DND-41 (cell line): ENCODE results near the gene BAG5.

Source experiments
- ATAC-seq: fragments of 200-7000 bp; cut with Tn5 transposase; 3 replicates; pipeline ENCODE4 v1.9.1; 2021; ENCODE audit warnings: low read depth; ENCODE audit not compliant: insufficient read depth
- DNase-seq: peaks from one replicate; pipeline ENCODE4 v3.0.0-alpha.2; 2020
- H2AFZ ChIP-seq: 2 replicates; pipeline ENCODE4 v1.6.0; 2012; ENCODE audit warnings: low read depth, low read length
- H3K27ac ChIP-seq: 2 replicates; pipeline ENCODE4 v1.5.1; 2012; ENCODE audit warnings: low read length, inconsistent platforms
- H3K27me3 ChIP-seq: fragments of 200-600 bp; sonication (generic); 2 replicates; pipeline ENCODE4 v1.6.0; 2012; ENCODE audit warnings: low read length, mild to moderate bottlenecking, inconsistent platforms; ENCODE audit not compliant: insufficient read depth, poor library complexity
- H3K36me3 ChIP-seq: 2 replicates; pipeline ENCODE4 v1.5.1; 2012; ENCODE audit warnings: low read length, inconsistent platforms; ENCODE audit not compliant: insufficient read depth
- H3K4me1 ChIP-seq: 2 replicates; pipeline ENCODE4 v1.5.1; 2012; ENCODE audit warnings: mild to moderate bottlenecking, low read length; ENCODE audit not compliant: insufficient read depth
- H3K4me2 ChIP-seq: 2 replicates; pipeline ENCODE4 v1.6.0; 2012; ENCODE audit warnings: mild to moderate bottlenecking, moderate library complexity, low read length, inconsistent platforms; ENCODE audit not compliant: insufficient read depth
- H3K4me3 ChIP-seq, 2 experiments: fragments of 200-600 bp in 1 of 2; shearing (Covaris generic) in 1 of 2; 2 replicates each; pipeline ENCODE4 v1.5.1; 2012 to 2016; ENCODE audit warnings: inconsistent platforms in 2 of 2, low read length in 2 of 2, mild to moderate bottlenecking in 2 of 2, low read depth in 1 of 2, moderate library complexity in 1 of 2
- H3K79me2 ChIP-seq: 2 replicates; pipeline ENCODE4 v1.6.0; 2012; ENCODE audit warnings: low read length, inconsistent platforms; ENCODE audit not compliant: insufficient read depth
- H3K9ac ChIP-seq: 2 replicates; pipeline ENCODE4 v1.6.0; 2012; ENCODE audit warnings: low read depth, mild to moderate bottlenecking, inconsistent platforms, low read length, moderate library complexity
- H3K9me3 ChIP-seq: 2 replicates; pipeline ENCODE4 v1.5.1; 2012; ENCODE audit warnings: low read length, moderate library complexity, mild to moderate bottlenecking, inconsistent platforms; ENCODE audit not compliant: insufficient read depth, severe bottlenecking
- H4K20me1 ChIP-seq: 2 replicates; pipeline ENCODE4 v1.6.0; 2012; ENCODE audit warnings: low read length; ENCODE audit not compliant: insufficient read depth
- CTCF ChIP-seq: IDR thresholded peaks from 2 replicates; pipeline ENCODE4 v1.5.1; 2012; ENCODE audit warnings: borderline replicate concordance, low read length, moderate library complexity, mild to moderate bottlenecking; ENCODE audit not compliant: poor library complexity, severe bottlenecking; ENCODE audit errors: extremely low read depth
- EZH2 ChIP-seq: IDR thresholded peaks from 3 replicates; pipeline ENCODE4 v1.6.1; 2012; ENCODE audit warnings: borderline replicate concordance, low read depth, mild to moderate bottlenecking, moderate library complexity, low read length, inconsistent platforms; ENCODE audit not compliant: severe bottlenecking

Gene BAG5

GRCh38 chr14:103552846-103553210 lies 9.6 kb downstream of the BAG5 start:
- Histone ChIP-seq H3K9ac (no peak overlapping the region), H3K4me2 (no peak overlapping the region), H4K20me1 (peaks cover 48% of the 10 kb centered on the region), H3K79me2 (peaks cover 24% of the 10 kb centered on the region), H3K4me3 (no peak overlapping the region), H2AFZ (no peak overlapping the region), H3K36me3 (peaks cover 6% of the 10 kb centered on the region), H3K4me1 (no peaks in the 10 kb centered on the region), H3K27ac (no peak overlapping the region), H3K27me3 (no peaks in the 10 kb centered on the region), H3K9me3 (no peaks in the 10 kb centered on the region)
- ATAC-seq (no peak), DNase-seq (no peak)
- no peak for TF ChIP-seq CTCF
- no peak for TF ChIP-seq EZH2

- H3K9ac ChIP-seq: no peak overlapping the region
- ATAC-seq (no peak), DNase-seq (no peak)
- no peak overlapping the region for H3K27ac ChIP-seq
- H4K20me1 ChIP-seq: peaks cover 51% of the 10 kb centered on the region
- H3K9me3 ChIP-seq: no peaks in the 10 kb centered on the region
- H3K4me1 ChIP-seq: no peaks in the 10 kb centered on the region
- no peaks in the 10 kb centered on the region for H3K27me3 ChIP-seq
- peaks cover 18% of the 10 kb centered on the region; the same call in 1 of the 2 replicates for H3K79me2 ChIP-seq
- no peak for TF ChIP-seq EZH2
- no peak for TF ChIP-seq CTCF
- H3K36me3 ChIP-seq: peaks cover 3% of the 10 kb centered on the region
- H2AFZ ChIP-seq: no peak overlapping the region
- H3K4me2 ChIP-seq: no peak overlapping the region
- no peak overlapping the region for H3K4me3 ChIP-seq
Observed at GRCh38 chr14:103552011-103552845, 10.2 kb downstream of the BAG5 start.

- Histone ChIP-seq H3K4me2 (no peak overlapping the region), H3K27me3 (no peaks in the 10 kb centered on the region), H3K79me2 (peaks cover 12% of the 10 kb centered on the region; the same call in 1 of the 2 replicates), H3K4me3 (no peak overlapping the region), H3K9ac (no peak overlapping the region), H3K36me3 (no peaks in the 10 kb centered on the region; the same call in none of the 2 replicates), H4K20me1 (peaks cover 53% of the 10 kb centered on the region), H3K27ac (no peak overlapping the region), H3K9me3 (no peaks in the 10 kb centered on the region), H3K4me1 (no peaks in the 10 kb centered on the region), H2AFZ (no peak overlapping the region)
- ATAC-seq (no peak), DNase-seq (no peak)
- TF ChIP-seq CTCF: no peak
- no peak for TF ChIP-seq EZH2
Observed at GRCh38 chr14:103551338-103551762, 11.1 kb downstream of the BAG5 start.
